Activated CD4-positive, alpha-beta T cell treated with anti-CD3 and anti-CD28 coated beads for 1 hour (primary cell): Measurements from ENCODE around the gene DCAF15.

ENCODE experiments used
- DNase-seq: peaks from one replicate; pipeline ENCODE4 v3.0.0-alpha.2; 2020

Gene DCAF15

DNA sequence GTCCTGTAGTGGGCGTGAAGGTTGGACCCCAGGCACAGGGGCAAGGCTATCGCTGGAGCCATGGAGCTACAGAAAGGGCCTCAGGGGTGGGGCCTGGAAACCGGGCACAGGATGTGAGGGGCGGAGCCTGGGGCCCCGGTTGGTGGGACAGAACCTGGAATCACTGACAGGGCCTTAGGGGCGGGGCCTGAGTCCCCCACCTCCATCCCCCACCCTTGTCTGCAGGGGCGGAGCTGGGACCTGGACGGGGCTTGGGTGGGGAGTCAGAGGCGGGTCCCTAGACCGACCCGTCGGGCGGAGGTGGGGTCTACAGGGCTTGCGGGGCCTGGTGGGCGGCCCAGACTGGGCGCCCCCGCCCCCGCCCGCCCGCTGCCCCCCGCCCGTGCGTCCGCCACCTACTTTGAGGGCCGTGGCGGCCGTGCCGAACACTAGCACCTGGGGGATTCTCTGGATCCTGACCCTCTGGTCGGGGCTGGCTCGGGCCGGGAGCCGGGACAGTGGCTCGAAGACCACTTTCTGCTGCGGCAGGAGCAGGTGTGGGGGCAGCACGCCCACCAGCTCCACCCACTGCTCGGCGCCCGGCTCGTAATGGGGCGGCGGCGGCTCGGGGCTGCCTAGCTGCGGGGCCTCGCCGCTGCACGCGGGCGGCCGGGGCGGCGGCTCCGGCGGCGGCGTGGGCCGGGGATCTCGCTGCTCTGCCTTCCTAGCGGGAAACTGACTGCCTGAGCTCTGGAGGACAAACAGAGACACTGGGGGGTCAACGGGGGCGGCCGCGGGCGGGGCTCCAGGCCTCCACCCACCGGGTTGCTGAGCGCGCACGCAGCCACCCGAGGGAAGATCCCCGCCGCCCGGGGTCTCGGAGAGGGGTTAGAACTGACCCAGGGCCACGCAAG lies 26.3 kb downstream of the DCAF15 start:
- DNase-seq, result no peak

DNA sequence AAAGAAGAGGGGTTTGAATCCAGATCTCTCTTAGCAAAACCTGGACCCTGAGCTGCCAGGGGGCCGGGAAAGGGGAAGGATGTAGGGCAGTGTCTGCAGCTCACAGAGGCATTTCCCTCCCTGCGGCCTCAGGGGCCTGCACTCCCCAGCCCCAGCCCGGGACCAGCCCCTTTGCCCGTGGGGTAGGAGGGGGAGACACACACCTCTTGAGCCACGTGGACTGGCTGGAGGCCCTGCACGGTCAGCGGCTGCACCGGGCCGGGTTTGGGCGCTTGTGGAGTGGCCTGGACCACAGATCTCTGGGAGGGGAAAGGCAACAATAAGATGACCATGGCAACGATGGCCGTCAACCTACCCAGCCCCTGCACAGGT lies 26.9 kb downstream of the DCAF15 start:
- no peak for DNase-seq

DNA sequence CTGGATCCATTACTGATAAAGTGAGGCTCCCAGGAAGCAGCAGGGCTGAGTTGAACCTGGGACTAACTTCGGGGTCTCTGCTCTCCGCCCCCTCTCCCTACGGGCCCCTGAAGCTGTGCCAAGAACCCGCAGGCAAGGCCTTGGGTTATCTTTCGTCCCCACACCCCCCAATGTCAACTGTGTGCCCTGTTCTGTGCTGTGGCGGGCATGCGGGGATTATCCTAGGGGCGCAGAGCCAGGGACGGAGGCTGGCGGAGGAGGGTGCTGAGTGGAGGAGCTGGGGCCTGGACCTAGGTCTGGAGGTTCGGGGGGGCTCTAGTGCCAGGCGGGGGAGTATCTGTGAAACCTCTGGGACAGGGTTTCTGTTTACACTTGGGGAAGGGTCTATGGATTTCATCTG lies 27.4 kb downstream of the DCAF15 start:
- DNase-seq, result no peak

DNA sequence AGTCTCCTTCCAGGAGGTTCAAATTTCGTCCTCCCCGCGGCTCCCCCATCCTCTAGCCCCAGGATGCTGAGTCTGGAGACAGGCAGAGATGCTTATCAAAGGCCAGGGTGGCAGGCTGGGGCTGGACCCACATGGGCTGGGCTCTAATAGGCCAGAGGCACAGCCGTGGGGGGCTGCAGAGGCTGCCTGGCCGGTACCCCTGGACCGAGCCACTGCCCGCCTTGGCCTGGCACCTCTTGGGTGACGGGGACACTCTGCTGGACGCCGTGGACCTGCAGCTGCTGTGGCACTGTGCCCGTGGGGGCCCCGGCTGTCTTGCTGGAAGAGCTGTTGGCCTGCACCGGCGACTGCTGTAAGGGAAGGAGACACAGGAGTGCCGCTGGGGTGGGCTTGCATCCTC lies 28.0 kb downstream of the DCAF15 start:
- no peak for DNase-seq

DNA sequence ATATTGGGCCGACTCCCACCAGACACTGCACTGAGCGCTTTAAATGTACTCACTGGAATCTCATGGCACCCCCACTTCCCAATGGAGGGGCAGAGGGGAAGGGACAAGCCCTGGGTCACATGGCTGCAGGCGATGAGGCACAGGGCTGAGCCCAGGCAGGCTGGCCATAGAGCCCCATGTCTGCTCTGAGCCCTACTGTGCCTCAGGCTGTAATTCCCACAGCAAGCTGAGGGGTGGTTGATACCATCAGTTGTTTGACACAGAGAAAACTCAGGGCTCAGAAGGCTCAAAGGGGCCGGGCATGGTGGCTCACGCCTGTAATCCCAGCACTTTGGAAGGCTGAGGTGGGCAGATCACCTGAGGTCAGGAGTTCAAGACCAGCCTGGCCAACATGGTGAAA lies 28.7 kb downstream of the DCAF15 start:
- no peak for DNase-seq

- no peak for DNase-seq
These were observed 29.2 kb downstream of the DCAF15 start for GRCh38 chr19:13981467-13981866.

DNA sequence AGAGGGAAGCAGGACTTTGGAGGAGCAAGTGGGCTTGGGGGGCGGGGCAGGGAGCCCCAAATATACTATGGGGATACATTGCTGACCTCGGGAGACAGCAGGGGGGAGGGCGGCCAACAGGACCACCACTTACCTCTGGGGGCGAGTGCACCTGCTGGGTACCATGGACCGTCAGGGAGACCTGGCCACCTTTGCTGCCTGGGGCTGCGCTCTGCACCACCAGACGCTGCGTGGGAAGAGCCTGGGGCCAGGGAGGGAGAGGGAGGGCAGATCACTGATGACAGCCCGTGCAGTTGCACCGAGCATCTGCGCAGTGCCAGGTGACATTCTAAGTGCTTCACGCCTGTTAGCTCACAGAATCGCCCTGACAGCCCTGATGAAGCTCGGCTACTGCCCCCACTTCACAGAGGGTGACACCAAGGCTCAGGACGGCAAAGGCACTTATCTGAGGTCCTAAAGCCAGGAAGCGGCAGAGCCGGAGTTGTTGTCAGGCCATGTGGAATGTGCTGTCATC lies 29.7 kb downstream of the DCAF15 start:
- DNase-seq, result no peak

GRCh38 chr19:13982773-13983172 lies 30.5 kb downstream of the DCAF15 start:
- DNase-seq, result no peak

GRCh38 chr19:13983213-13983889 lies 31.0 kb downstream of the DCAF15 start:
- DNase-seq, result no peak

- no peak for DNase-seq
These were observed 31.9 kb downstream of the DCAF15 start for GRCh38 chr19:13984186-13984585.

DNA sequence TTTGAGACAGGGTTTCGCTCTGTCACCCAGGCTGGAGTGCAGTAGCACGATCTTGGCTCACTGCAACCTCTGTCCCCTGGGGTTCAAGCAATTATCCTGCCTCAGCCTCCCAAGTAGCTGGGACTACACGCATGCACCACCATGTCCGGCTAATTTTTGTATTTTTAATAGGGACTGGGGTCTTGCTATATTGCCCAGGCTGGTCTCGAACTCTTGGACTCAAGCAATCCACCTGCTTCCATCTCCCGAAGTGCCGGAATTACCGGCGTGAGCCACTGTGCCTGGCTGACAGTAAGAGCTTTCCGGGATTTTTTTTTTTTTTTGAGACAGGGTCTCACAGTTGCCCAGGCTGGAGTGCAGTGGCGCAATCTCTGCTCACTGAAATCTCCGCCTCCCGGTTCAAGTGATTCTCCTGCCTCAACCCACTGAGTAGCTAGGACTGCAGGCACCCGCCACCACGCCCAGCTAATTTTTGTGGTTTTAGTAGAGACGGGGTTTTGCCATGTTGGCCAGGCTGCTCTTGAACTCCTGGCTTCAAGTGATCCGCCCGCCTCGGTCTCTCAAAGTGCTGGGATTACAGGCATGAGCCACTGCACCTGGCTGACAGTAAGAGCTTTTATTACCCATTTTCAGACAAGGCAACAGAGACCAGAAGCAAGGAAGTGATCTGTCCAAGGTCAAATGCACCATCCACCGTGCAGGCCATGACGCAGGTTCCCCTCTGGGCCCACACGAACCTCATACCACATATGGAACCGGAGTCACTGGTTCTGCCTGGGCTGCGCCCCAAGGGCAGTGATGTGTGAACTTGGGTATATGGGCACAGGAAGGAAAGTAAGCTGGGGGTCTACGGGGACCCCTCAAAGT lies 32.8 kb downstream of the DCAF15 start:
- DNase-seq, result no peak

DNA sequence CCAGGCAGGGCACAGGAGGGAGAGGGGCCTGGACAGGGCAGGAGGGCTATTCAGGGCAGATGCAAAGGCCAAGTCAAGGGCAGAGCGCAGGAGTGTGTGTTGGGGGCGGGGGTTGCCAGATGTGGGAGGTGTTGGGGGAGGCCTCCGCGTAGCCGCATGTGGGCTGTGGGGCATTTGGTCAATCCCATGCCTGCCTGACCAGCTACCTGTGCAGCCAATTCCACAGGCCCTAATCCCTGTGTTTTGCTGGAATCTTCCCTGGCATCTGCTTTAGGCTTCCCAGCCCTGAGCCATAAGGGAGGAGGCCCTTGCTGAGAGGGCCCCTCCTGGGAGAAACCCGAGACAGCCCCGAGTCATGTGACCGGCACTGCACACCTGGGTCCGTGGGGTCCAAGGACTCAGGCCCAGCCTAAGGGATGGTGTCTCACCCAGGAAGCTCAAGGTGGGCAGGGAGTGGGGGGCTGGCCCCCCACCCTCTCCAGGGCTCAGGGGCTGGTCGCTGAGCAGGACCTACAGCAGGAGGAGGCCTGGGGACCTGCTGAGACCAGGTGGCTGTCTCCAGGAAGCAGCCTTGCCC lies 33.5 kb downstream of the DCAF15 start:
- no peak for DNase-seq

GRCh38 chr19:13986348-13986904 lies 34.1 kb downstream of the DCAF15 start:
- DNase-seq, result peak; percentile 97

GRCh38 chr19:13987101-13987890 lies 35.0 kb downstream of the DCAF15 start:
- no peak for DNase-seq

DNA sequence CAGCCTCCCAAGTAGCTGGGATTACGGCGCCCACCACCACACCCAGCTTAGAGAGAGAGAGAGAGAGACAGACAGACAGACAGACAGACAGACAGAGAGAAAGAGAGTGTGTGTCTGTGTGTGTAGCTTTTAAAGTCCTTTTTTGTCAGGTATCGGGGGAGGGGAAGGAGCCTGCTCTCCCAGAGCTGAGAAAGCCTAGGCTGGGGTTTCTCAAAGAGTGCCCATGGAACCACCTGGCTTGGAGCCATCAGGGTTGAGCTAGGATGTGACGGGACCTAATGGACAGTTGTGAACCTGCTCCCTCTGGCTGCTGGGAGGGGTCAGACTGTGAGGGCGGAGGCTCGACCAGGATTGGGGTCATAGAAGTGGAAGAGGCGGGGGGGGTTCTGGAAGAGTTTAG lies 37.2 kb downstream of the DCAF15 start:
- no peak for DNase-seq

GRCh38 chr19:13990085-13990484 lies 37.8 kb downstream of the DCAF15 start:
- DNase-seq, result no peak

- no peak for DNase-seq
These were observed 39.7 kb downstream of the DCAF15 start for GRCh38 chr19:13992025-13992424.

DNA sequence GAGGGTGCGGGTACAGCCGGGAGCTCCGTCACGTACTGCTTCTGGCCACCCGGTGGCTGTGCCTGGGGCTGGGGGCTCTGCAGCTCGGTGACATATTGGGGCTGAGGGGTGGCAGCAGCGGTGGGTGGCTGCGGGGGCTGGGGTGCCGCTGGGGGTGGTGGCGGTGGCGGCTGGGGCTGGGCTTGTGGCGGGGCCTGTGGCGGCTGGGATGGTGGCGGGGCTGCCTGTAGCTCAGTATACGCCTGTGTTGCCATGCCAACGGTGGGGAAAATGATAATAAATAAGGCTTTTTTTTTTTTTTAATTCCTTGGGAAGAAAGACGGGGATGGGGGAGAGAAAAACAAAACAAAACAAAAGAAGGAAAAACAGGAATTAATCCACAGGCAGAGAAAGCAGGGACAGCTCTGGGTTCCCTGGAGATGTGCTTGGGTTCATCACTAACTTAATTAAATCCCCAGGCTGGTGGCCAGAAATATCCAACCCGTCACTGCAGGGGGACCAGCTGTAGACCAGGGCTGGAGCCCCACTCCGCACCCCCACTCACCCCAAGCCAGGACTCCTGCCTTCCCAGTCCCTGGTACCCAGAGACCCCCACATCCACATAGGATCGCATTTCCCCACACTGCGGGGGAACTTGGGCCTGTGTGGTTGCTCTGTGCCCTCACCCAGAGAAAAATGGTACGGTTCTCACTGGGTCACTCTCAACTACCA lies 41.4 kb downstream of the DCAF15 start:
- DNase-seq, result no peak

DNA sequence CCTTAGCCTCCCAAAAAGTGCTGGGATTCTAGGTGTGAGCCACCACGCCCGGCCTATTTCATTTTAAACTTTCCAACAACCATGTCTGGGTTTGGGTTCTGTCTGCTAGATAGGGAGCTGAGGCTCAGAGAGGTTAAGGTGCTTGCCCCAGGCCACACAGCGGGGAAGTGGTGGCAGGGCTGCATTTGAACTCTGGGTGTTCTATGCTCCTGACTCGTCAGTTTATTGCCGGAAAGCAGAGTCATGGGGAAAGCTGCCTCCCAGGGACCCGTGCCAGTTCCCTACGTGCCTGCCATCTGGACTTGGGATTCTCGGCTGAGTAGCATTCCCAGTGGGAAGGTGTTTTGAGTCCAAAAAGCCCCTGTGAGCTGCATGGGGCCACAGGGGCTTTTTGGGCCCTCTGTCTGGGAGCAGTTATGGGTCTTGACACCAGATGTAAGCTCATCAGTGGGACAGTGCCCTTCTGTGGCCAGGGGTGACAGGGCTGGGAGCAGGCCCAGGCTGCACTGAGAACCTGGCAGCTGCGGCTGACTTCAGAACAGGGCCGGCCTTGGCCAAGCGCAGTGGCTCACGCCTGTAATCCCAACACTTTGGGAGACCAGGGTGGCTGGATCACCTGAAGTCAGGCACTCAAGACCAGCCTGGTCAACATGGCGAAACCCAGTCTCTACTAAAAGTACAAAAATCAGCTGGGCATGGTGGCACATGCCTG lies 42.9 kb downstream of the DCAF15 start:
- no peak for DNase-seq
